GM12872 (cell line): ENCODE measurements around the gene DNAJB6.

Source experiments
- CTCF ChIP-seq: IDR thresholded peaks from 3 replicates; pipeline ENCODE4 v1.5.1; 2011; ENCODE audit warnings: low read depth, mild to moderate bottlenecking, low read length, moderate library complexity; ENCODE audit not compliant: insufficient read depth

Gene DNAJB6

GRCh38 chr7:157355784-157356511, 19.1 kb downstream of the DNAJB6 start:
- no peak for TF ChIP-seq CTCF

GRCh38 chr7:157357129-157358040, 20.6 kb downstream of the DNAJB6 start:
- no peak for TF ChIP-seq CTCF

GRCh38 chr7:157358041-157358752, 21.4 kb downstream of the DNAJB6 start:
- TF ChIP-seq CTCF, result no peak

- TF ChIP-seq CTCF, result no peak
Observed at GRCh38 chr7:157358753-157359096, 21.9 kb downstream of the DNAJB6 start.

GRCh38 chr7:157359581-157359980, 22.8 kb downstream of the DNAJB6 start:
- no peak for TF ChIP-seq CTCF

- TF ChIP-seq CTCF, result no peak
Observed at GRCh38 chr7:157360483-157361025, 23.8 kb downstream of the DNAJB6 start.

GRCh38 chr7:157361537-157361936, 24.7 kb downstream of the DNAJB6 start:
- no peak for TF ChIP-seq CTCF
